Epithelial cell of esophagus (primary cell): ENCODE results near the gene IRX5.

Experiments used
- DNase-seq: peaks from one replicate; pipeline ENCODE4 v3.0.0; 2010; ENCODE audit warnings: low read depth
- H3K4me3 ChIP-seq: 2 replicates; pipeline ENCODE4 v1.5.1; 2011; ENCODE audit warnings: mild to moderate bottlenecking, low read length, control low read depth
- CTCF ChIP-seq: IDR thresholded peaks from 2 replicates; pipeline ENCODE4 v1.5.1; 2011; ENCODE audit warnings: low read depth, mild to moderate bottlenecking, low read length, control low read depth, inconsistent platforms; ENCODE audit not compliant: insufficient read depth; ENCODE audit errors: missing control alignments

The IRX5 gene

GRCh38 chr16:54939510-54940278, 9.0 kb downstream of the IRX5 start:
- H3K4me3 ChIP-seq, result no peak overlapping the region
- no peak for TF ChIP-seq CTCF
- DNase-seq, result no peak

- no peak for DNase-seq
- no peak for TF ChIP-seq CTCF
- H3K4me3 ChIP-seq, result no peak overlapping the region
Measured at GRCh38 chr16:54940279-54940604, 9.6 kb downstream of the IRX5 start.

- TF ChIP-seq CTCF, result no peak
- DNase-seq, result no peak
- no peak overlapping the region for H3K4me3 ChIP-seq
Measured at GRCh38 chr16:54942353-54942943, 11.8 kb downstream of the IRX5 start.

GRCh38 chr16:54944002-54944401, 13.3 kb downstream of the IRX5 start:
- no peak overlapping the region for H3K4me3 ChIP-seq
- DNase-seq, result no peak
- no peak for TF ChIP-seq CTCF

- TF ChIP-seq CTCF, result no peak
- DNase-seq, result no peak
- no peak overlapping the region for H3K4me3 ChIP-seq
Measured at GRCh38 chr16:54945063-54945462, 14.4 kb downstream of the IRX5 start.

GRCh38 chr16:54946909-54947308, 16.2 kb downstream of the IRX5 start:
- H3K4me3 ChIP-seq, result no peak overlapping the region
- TF ChIP-seq CTCF, result no peak
- DNase-seq, result peak; percentile 80

- no peak overlapping the region for H3K4me3 ChIP-seq
- no peak for TF ChIP-seq CTCF
- DNase-seq, result no peak
Measured at GRCh38 chr16:54947616-54948015, 17.0 kb downstream of the IRX5 start.
